GM21529 (cell line): ENCODE measurements around the gene EFEMP2.
A peak's percentile ranks its signal among the peaks of the same experiment; 100 is the strongest.
"Not testable (repeated sequence)": the region's sequence is repeated elsewhere in the genome, so short reads cannot be mapped to it uniquely, and the experiment has no call there.

Experiments
- ATAC-seq: cut with Tn5 transposase; IDR thresholded peaks from one replicate; pipeline ENCODE4 v1.9.1; 2021; ENCODE audit not compliant: unreplicated experiment

EFEMP2 gene

GRCh38 chr11:65856689-65857499, 15.7 kb downstream of the EFEMP2 start:
- peak; percentile 26 for ATAC-seq

GRCh38 chr11:65855927-65856363, 16.7 kb downstream of the EFEMP2 start:
- ATAC-seq = no peak

GRCh38 chr11:65854852-65855837, 17.5 kb downstream of the EFEMP2 start:
- ATAC-seq = no peak

GRCh38 chr11:65854161-65854592, 18.4 kb downstream of the EFEMP2 start:
- ATAC-seq = no peak

- ATAC-seq = no peak
Observed at GRCh38 chr11:65853246-65853979, 19.2 kb downstream of the EFEMP2 start.

- ATAC-seq = no peak
Observed at GRCh38 chr11:65852508-65853245, 19.9 kb downstream of the EFEMP2 start.

GRCh38 chr11:65851811-65852507, 20.6 kb downstream of the EFEMP2 start:
- no peak for ATAC-seq

GRCh38 chr11:65851083-65851579, 21.5 kb downstream of the EFEMP2 start:
- ATAC-seq = no peak

GRCh38 chr11:65850217-65851082, 22.1 kb downstream of the EFEMP2 start:
- no peak for ATAC-seq

- ATAC-seq = no peak
Observed at GRCh38 chr11:65849771-65850216, 22.8 kb downstream of the EFEMP2 start.

- ATAC-seq = no peak
Observed at GRCh38 chr11:65849366-65849765, 23.2 kb downstream of the EFEMP2 start.

GRCh38 chr11:65848693-65849092, 23.9 kb downstream of the EFEMP2 start:
- ATAC-seq = not testable (repeated sequence)

- no peak for ATAC-seq
Observed at GRCh38 chr11:65847746-65848145, 24.9 kb downstream of the EFEMP2 start.

GRCh38 chr11:65844231-65844872, 28.2 kb downstream of the EFEMP2 start:
- ATAC-seq = no peak

- ATAC-seq = no peak
Observed at GRCh38 chr11:65843811-65844210, 28.8 kb downstream of the EFEMP2 start.

- no peak for ATAC-seq
Observed at GRCh38 chr11:65842144-65842543, 30.5 kb downstream of the EFEMP2 start.

GRCh38 chr11:65834202-65834601, 38.4 kb downstream of the EFEMP2 start:
- ATAC-seq = no peak
